Head of caudate nucleus (tissue), 42 donors: ENCODE measurements around the gene ASIC2.
A peak's percentile ranks its signal among the peaks of the same experiment; 100 is the strongest.

Experiments
- DNase-seq, 42 donors: peaks; one replicate each; pipeline versions ENCODE4 v3.0.0 to v3.0.0-alpha.2; 2020 to 2021; ENCODE audit warnings: mixed read lengths in 7 of 42
- intact Hi-C: fragments of 100-400 bp; cut with DNase I; formaldehyde crosslinking; loops from one replicate; pipeline ENCODE4 v1.15.0; 2022

ASIC2 gene

GRCh38 chr17:33218698-33219601 lies 74.1 kb downstream of the ASIC2 start:
- intact Hi-C loops = no loop called here
- DNase-seq = peak in 17 of 42 donors; percentile 6 to 64 (median 26)

DNA sequence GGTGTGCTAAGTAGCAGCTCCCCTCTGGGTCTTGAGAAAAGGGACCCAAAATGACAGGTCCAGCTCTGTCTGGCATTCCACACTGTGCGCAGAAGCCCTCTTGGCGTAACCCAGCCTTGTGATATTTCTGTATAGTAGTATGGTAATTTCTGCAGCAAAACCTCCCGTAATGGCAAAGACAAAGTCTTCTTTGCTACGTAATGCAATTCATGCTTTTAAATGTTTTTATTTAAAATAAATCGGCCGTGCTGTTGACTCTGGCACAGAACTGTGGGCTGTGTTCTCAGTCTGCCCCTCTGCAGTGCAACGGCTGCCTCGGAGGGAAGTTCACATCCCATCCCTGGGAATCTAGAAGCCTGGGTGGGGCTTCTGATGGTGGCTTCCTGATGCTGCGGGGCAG lies 75.2 kb downstream of the ASIC2 start:
- DNase-seq = no peak
- intact Hi-C loops = no loop called here

DNA sequence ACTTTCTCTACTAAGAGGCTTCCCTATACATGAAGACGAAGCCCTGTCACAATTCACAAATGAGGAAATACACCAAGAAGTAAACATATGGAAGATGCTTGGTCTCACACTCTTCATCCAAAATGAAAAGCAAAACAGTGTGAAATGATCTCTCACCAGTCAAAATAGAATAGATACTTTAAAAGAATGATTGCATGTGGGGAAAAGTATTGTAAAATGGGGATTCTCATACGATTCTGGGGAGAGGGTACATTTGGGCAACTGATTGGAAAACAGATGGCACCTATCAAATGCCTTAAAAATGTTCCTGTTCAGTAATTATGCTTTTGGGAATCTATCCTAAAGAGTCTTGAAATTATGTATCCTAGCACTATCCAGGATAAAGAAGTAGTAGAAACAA lies 78.1 kb downstream of the ASIC2 start:
- intact Hi-C loops = no loop called here
- no peak for DNase-seq

DNA sequence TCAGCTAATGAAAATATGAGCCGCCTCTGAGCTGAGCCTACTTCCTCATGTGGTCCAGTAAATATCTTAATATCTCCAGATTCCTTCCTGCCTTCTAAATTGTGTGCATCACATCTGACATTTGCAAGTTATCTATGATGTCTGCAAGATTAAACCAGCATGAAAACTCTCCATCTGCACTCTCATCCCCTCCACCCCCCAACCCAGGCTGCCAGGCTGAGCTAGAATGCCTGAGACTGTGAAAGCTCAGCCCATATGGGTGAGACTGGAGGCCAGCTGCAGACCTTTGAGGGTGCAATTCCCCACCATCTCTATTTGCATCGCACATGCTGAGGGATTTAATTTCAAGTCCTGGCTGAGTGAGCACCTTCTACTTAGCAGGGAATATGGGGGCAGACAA lies 82.8 kb downstream of the ASIC2 start:
- intact Hi-C loops = no loop called here
- no peak for DNase-seq

DNA sequence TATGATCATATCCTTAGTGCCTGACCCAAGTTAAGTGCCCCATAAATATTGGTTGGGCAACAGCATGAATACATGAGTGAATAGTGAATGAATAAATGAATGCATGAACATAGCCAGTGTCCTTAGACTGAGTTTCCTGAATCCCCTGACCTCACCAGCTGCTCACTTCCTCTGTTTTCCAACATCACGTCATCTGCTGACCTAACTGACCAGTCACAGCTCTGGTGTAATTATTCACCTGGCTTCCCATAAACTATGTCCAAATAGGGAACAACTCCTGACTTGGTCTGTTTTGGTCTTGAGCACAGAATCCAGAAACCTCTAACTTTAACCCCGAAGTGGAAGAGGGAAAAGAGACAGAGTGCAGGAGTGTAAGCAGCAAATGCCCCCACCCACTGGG lies 83.4 kb downstream of the ASIC2 start:
- no peak for DNase-seq
- intact Hi-C loops = no loop called here

- intact Hi-C loops = no loop called here
Observed at GRCh38 chr17:33207231-33207630, 85.9 kb downstream of the ASIC2 start.

GRCh38 chr17:33205552-33205951 lies 87.5 kb downstream of the ASIC2 start:
- intact Hi-C loops = no loop called here
- DNase-seq = no peak

More at GRCh38 chr17:33207231-33207630, 85.9 kb downstream of the ASIC2 start:
- DNase-seq = no peak

GRCh38 chr17:33204701-33205100 lies 88.4 kb downstream of the ASIC2 start:
- intact Hi-C loops = no loop called here
- DNase-seq = peak in 1 of 42 donors; percentile 5

DNA sequence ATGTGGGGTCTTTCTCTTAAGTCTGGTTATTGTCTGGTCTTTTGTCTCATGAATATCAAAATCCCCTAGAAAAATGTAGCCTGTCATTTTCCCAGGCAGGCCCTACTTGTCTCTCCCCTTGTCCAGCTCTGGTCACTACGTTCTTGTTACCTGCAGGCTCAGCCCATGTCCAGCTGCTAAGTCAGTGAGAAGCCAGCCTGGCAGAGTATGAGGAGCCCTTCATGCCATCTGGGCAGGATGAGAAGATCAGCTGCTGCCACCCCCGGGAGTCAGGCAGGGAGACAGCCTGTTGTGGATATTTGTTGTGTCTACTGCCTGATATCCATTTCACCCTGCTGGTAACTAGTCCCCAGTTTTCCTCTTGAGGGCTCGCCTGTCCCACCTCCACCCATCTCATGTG lies 88.9 kb downstream of the ASIC2 start:
- DNase-seq = no peak
- intact Hi-C loops = no loop called here

GRCh38 chr17:33202796-33203495 lies 90.1 kb downstream of the ASIC2 start:
- DNase-seq = no peak
- intact Hi-C loops = no loop called here

DNA sequence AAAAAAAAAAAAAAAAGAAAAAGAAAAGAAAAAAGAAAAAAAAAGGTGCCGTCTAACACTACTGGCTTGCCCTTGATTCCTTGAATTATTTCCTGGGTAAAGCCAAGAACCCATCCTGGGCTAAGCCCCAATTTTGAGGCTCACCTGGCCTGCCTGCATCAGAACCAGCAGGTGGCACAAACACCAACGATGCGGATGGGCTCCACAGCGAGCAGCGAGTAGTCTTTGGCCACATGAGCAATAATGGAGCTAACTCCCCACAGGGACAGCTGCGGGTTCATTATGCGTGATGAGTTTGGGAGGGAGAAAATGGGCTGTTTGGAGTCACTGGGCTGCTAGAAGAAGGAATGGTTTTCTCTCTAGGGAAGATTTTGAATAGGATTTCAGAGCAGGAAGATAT lies 91.1 kb downstream of the ASIC2 start:
- no peak for DNase-seq
- intact Hi-C loops = no loop called here

DNA sequence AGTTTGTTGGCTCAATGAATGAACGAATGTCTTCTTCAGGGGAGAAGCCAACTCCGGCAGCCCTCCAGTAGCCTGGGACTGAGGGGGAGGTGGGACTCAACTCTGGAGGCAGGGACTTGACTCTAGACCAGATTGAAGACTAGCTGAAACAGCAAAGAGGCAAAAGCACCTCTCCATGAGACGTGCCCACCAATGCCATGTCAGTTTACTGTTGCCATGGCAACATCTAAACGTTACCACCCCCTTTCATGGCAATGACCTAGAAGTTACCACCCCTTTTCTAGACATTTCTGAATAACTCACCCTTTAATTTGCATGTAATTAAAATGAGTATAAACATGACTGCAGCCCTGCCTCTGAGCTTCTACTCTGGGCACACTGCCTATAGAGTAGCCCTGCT lies 91.8 kb downstream of the ASIC2 start:
- intact Hi-C loops = no loop called here
- no peak for DNase-seq

GRCh38 chr17:33200587-33200986 lies 92.5 kb downstream of the ASIC2 start:
- intact Hi-C loops = no loop called here
- DNase-seq = no peak

GRCh38 chr17:33199571-33200510 lies 93.3 kb downstream of the ASIC2 start:
- intact Hi-C loops = no loop called here
- no peak for DNase-seq

DNA sequence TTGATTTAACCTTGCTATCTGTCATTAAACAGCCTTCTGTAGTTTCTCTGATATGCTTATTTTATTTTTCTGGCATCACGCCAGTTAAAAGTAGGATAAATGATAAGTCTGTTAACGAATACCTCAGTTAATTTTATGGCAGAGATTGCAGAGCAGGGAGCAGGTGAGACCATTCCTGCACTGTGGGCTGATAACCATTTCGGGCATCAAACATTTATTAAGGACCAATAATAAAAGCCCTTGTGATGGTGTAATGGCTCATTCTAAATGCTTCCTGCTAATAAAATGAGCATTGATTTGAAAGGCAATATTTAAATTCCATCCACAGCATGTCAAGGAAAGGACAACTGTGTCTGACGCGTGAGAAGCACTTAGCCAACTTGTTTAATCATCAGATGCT lies 94.1 kb downstream of the ASIC2 start:
- no peak for DNase-seq
- intact Hi-C loops = no loop called here

GRCh38 chr17:33197342-33197741 lies 95.8 kb downstream of the ASIC2 start:
- no peak for DNase-seq
- intact Hi-C loops = no loop called here

DNA sequence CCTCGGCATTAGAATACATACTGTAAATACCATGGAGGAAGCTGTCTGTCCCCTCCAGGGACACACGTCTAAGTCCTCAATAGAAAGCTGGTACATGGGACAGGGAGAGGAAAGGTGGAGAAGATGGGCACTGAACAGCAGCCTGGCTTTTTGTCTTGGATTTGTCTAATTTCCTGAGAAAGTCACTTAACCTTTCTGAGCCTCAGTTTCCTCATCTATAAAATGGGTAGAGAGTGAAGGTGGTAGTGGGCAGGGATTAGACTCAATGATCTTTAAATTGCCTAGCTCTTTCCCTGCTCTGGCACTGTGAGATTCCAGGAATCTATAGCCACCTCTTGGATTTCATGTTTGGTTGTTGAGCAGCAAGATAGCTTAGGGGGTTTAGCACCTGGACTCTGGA lies 96.2 kb downstream of the ASIC2 start:
- intact Hi-C loops = no loop called here
- no peak for DNase-seq

GRCh38 chr17:33192951-33193911 lies 99.9 kb downstream of the ASIC2 start:
- DNase-seq = no peak

More at GRCh38 chr17:33192951-33193911, 99.9 kb downstream of the ASIC2 start:
- intact Hi-C loops = no loop called here
